Inferior parietal cortex (tissue), 1 donor: Measurements from ENCODE around the gene CATSPERE.
"Not testable (repeated sequence)": the region's sequence is repeated elsewhere in the genome, so short reads cannot be mapped to it uniquely, and the experiment has no call there.

Experiments used
- DNase-seq: peaks from one replicate; pipeline ENCODE4 v3.0.0-alpha.2; 2016; ENCODE audit errors: extremely low spot score

The CATSPERE gene

DNA sequence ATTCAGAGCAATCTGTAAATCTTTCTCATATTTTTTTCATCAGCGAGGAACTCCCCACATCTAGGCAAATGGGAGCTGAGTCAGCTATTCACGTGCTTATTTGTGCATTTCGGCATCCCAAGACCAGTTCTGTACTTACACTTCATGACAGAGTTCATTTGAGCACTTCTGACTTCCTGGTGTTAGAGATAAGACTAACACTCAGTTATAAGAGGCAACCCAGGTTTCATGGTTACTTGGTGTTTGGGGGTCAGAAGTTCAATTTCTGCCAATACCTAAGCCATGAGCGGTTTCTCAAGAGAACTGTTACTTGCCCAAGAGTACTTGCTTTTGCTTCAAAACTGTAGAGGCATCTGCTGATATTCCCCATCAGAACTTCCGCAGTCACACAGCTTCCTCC, 167.7 kb downstream of the CATSPERE start:
- DNase-seq: no peak

DNA sequence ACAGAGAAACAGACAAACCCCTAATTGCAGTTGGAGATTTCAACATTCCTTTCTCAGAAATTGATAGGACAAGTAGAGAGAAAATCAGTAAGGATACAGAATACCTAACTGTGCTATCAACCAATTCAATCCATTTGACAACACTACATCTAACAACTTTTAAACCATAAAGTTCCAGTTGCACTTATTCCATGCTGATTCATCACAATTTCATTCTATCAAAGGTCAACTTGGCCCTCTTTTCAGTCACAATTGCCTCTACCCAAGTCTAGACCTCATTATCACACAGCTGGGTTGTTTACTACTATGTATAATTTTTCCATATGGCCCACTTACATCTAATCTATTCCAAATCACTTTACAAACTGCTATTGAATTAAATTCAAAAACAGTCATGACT, 172.1 kb downstream of the CATSPERE start:
- no peak for DNase-seq

GRCh38 chr1:244634546-244634945, 173.5 kb downstream of the CATSPERE start:
- no peak for DNase-seq

DNA sequence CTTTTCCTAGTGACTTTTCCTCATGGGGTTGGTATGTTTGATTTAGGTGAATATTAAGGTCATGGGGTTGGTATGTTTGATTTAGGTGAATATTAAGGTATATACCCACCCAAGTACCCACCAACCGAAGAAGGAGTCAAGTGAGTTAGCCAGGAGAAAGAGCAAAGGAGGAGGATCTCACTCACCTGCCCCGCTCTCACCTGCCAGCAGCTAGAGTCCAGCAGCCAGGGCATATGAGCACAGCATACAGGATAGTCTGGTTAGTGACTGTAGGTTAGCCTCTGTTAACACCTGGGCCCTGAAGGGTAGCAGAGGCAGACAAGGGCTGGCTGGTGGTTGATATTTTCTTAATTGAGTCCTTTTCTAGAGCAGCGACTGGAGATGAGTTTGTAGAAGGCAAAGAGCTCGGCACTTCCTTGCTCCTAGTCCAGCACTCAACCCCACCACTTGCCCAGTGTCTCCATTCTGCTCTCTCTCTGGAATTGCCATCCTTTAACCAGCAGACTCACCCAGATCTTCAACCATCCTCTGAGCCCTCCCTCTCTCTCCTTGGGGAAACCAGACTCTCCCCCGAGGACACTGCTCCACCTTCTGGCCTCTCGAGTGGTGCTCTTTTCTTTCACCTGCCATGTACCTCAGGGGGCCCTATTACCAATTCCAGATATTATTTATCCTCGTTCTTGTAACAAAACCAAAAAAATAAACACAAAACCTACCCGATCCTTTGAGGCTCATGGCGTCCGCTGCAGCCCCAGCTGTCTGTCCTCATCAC, 175.6 kb downstream of the CATSPERE start:
- DNase-seq: no peak

- DNase-seq: no peak
Measured at GRCh38 chr1:244639561-244639960, 178.5 kb downstream of the CATSPERE start.

- no peak for DNase-seq
Measured at GRCh38 chr1:244640917-244641316, 179.8 kb downstream of the CATSPERE start.

- no peak for DNase-seq
Measured at GRCh38 chr1:244642526-244642925, 181.5 kb downstream of the CATSPERE start.

DNA sequence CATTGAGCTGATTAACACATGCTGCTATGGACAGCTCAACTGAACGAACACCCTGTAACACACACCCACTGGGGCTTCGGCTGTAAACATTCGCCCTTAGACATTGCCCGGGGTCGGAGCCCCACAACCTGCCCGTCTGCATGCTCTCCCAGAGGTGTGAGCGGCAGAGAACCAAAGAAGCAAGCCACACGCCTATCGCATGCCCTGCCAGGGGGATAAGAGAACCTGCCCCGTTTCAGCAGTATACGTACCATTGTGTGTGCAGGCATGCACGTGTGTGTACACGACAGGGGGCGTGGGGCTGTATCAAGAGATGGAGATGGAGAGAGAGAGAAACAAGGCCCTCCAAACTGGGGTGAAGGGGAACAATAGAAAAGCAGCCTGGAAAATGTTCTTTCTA, 181.9 kb downstream of the CATSPERE start:
- DNase-seq: no peak

DNA sequence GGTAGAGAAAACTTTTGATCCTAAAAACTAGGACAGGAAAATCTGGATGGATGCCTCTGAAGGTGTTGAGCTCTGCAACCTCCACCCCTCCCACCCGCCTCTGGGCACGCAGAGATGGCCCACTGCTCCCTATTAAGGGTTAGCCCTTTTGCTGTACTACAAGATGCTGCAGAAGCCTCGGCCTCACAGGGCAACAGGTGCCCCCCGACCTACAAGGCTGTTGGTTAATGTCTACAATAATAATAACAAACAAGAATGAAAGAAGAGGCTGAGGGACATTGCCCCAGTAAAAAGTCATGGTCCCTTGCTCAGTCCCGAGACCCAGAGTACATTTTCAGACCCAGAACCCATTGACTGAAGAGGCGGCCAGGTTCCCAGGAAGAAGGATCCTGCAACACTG, 184.3 kb downstream of the CATSPERE start:
- DNase-seq: no peak

GRCh38 chr1:244645890-244646289, 184.8 kb downstream of the CATSPERE start:
- no peak for DNase-seq

- DNase-seq: no peak
Measured at GRCh38 chr1:244647819-244648218, 186.7 kb downstream of the CATSPERE start.

- no peak for DNase-seq
Measured at GRCh38 chr1:244651956-244652622, 191.0 kb downstream of the CATSPERE start.

DNA sequence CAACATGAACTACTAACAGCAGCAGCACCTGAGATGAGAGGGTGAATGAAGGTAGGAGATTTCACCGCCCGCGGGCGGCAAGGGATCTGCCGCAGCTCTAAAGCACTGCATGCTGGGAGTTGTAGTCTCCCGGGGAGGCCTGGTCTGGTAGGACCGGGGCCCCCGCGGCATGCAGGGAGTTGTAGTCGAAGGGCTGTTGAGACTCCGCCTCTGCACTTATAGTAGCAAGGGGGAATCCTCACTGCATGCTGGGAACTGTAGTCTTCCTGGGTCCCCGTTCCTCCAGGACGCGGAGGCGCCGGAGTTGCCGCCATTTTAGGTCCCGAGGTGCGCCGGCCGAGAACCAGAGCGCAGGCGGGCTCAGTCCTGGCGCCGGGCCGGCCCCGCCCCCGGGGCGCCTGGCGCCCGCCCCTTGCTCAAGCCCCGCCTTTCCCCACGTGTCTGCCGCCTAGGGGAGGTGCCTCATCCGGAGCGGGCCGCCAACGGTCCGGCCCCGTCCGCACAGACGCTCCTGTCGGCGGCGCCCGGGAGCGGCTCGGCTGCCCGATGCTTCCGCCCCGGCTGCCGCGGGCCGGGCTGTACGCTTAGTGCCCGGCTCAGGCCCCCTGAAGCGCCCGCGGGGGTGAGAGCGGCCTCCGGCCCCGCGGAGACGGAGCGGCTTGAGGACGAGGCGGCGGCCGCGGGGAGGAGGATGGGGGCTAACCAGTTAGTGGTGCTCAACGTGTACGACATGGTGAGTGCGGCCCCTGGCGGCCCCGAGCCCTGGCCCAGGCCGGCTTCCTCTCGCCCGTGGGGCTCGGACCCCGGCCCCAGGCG, 191.8 kb downstream of the CATSPERE start, which contains the start of gene DESI2:
Gene DESI2, plus strand, starts transcription at position 504 of the 816 bp plus-strand sequence. Its CDS starts 188 bp downstream, at position 692.
- DNase-seq: peak; percentile 99

GRCh38 chr1:244653439-244654107, 192.5 kb downstream of the CATSPERE start:
- DNase-seq: no peak

DNA sequence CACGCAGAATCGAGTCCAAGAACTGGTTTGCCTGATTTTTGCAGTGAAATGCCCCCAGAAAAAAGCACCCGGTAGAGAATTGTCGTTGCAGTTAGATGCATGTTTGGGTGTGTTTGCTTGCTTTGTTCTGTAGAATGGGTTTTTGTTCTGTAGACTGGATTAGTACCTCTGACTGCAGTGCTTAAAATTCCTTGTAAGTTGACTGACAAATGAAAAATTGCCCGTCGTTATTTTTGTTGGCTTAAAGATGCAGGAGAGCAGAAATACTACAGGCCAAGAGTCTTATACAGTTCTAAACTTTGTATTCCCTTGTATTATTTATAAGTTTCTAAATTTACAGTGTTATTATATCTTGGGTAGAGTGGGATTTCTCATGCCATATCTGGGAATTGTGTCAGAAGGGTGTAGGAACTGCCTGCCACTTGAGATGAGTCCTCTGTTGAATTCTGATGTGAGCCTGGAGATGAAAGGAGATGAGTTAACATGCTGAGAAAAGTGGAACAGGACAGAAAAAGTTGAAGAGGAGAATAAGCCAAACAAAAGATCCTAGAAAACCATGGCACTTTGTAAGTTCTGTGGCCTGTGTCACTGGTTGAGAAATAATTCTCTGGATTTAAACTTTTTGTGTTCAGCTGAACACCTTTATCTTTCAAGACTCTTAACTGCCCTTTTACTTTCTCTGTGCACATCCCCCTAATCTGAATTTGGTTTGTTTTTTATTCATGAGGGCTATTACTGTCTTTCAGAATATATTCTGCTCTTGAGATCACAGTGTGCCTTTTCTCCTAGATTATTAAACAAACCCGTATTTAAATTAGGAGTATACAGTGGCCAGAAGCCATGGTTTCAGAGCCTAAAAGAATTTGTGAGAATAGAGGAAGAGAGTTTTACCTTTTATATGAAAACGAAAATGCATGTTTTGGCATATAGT, 193.3 kb downstream of the CATSPERE start:
- DNase-seq: no peak

DNA sequence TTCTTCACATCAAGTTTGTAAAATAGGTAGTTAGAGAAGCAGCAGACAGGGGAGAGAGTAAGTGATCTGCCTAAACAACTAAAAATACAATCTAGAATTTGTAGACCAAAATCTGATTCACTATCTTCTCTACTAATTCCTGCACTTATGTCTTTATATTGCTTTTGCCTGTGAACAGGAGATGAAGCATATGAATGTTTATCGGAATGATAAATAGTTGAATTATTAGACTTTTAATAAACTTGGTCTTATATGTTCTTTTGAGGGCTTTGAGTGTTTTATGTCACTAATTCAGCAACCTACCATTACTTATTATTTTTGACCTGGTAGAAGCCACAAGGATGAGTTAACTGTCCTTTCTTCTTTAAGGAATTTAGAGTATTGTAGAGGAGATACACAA, 194.1 kb downstream of the CATSPERE start:
- no peak for DNase-seq

GRCh38 chr1:244657421-244657820, 196.3 kb downstream of the CATSPERE start:
- no peak for DNase-seq

GRCh38 chr1:244659694-244660093, 198.6 kb downstream of the CATSPERE start:
- no peak for DNase-seq

DNA sequence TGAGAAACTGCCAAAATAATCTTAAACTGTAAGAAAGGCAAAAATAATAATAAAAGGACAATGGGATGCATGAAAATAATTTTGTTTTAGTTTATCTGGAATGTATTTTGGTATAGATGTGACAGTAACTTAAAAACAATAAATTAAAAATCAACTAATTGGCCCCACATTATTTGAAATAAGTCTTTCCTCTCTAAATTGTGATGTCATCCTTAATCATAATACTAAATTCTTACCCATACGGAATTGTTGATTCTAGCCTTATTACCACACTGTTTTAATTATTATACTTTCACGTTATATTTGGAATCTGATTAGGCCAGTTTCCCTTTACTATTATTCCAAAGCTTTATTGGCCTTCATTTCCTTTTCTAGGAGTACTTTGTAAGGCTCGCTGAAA, 199.5 kb downstream of the CATSPERE start:
- no peak for DNase-seq

DNA sequence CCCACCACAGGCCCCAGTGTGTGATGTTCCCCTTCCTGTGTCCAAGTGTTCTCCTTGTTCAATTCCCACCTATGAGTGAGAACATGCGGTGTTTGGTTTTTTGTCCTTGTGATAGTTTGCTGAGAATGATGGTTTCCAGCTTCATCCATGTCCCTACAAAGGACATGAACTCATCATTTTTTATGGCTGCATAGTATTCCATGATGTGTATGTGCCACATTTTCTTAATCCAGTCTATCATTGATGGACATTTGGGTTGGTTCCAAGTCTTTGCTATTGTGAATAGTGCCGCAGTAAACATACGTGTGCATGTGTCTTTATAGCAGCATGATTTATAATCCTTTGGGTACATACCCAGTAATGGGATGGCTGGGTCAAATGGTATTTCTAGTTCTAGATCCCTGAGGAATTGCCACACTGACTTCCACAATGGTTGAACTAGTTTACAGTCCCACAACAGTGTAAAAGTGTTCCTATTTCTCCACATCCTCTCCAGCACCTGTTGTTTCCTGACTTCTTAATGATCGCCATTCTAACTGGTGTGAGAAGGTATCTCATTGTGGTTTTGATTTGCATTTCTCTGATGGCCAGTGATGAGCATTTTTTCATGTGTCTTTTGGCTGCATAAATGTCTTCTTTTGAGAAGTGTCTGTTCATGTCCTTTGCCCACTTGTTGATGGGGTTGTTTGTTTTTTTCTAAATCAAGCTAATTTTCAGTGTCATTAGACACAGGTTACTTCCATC, 200.7 kb downstream of the CATSPERE start:
- not testable (repeated sequence) for DNase-seq
